Kidney (tissue), 14 donors: ENCODE data around the gene RAN. TPM values are rescaled to one million over a fixed set of nuclear protein-coding genes. Genes with fewer than 3 reads are reported as not detected.

Source experiments
- DNase-seq, 5 donors: peaks; one replicate each; pipeline ENCODE4 v3.0.0-alpha.2; 2013 to 2020
- FAIRE-seq: peaks from 2 replicates; lab custom pipeline; 2012; peaks lifted over from hg19 to GRCh38; lab: Jason Lieb, UNC
- H3K27ac ChIP-seq, 2 donors: one replicate each; pipeline ENCODE4 v1.7.0; 2013; ENCODE audit warnings: low read depth in 2 of 2, low read length in 2 of 2, inconsistent platforms in 1 of 2
- H3K27me3 ChIP-seq: one replicate; pipeline ENCODE4 v1.7.1; 2013; ENCODE audit warnings: low read length, inconsistent platforms; ENCODE audit not compliant: control insufficient read depth, insufficient read depth
- H3K36me3 ChIP-seq, 3 donors: one replicate each; pipeline versions ENCODE4 v1.7.0 to v1.7.1; 2013; ENCODE audit warnings: low read length in 3 of 3, control low read depth in 1 of 3, inconsistent platforms in 1 of 3; ENCODE audit not compliant: insufficient read depth in 3 of 3, control insufficient read depth in 2 of 3
- H3K4me1 ChIP-seq, 3 donors: one replicate each; pipeline versions ENCODE4 v1.7.0 to v1.7.1; 2013; ENCODE audit warnings: low read length in 3 of 3, inconsistent platforms in 1 of 3, low read depth in 1 of 3; ENCODE audit not compliant: control insufficient read depth in 2 of 3, insufficient read depth in 2 of 3
- H3K4me3 ChIP-seq, 3 donors: one replicate each; pipeline versions ENCODE4 v1.7.0 to v1.8.1; 2013; ENCODE audit warnings: low read length in 3 of 3, control low read depth in 1 of 3, inconsistent platforms in 1 of 3
- H3K9ac ChIP-seq, 3 donors: one replicate each; pipeline versions ENCODE4 v1.7.0 to v1.7.1; 2013; ENCODE audit warnings: low read length in 3 of 3, control low read depth in 1 of 3, inconsistent platforms in 1 of 3
- H3K9me3 ChIP-seq, 3 donors: one replicate each; pipeline versions ENCODE4 v1.7.0 to v1.7.1; 2013; ENCODE audit warnings: low read length in 3 of 3, control low read depth in 1 of 3, inconsistent platforms in 1 of 3; ENCODE audit not compliant: control insufficient read depth in 2 of 3, insufficient read depth in 1 of 3
- CTCF ChIP-seq: IDR thresholded peaks from 3 replicates; pipeline ENCODE4 v1.5.1; 2012; ENCODE audit warnings: mild to moderate bottlenecking, moderate library complexity, borderline replicate concordance; ENCODE audit not compliant: insufficient read depth; ENCODE audit errors: extremely low read depth
- intact Hi-C: fragments of 100-400 bp; cut with DNase I; formaldehyde crosslinking; loops from one replicate; pipeline ENCODE4 v1.11.1; 2022
- polyA plus RNA-seq: library from polyadenylated mRNA; stranded (reverse); fragments of 350-450 nt; fragmentation: Illumina TruSeq; extraction: RNeasy Lipid Tissue Mini Kit (QIAGEN cat#74804); gene quantifications from one replicate; pipeline ENCODE4 v1.2.3, GENCODE V29; 2014; ENCODE audit warnings: low read depth, low replicate concordance; ENCODE audit not compliant: insufficient read depth
- total RNA-seq: library from RNA; stranded (reverse); fragmentation: NEBNext Ultra II Directional; extraction: Animal tissue kit (Norgen Biotek cat#: 25700); gene quantifications from one replicate; pipeline ENCODE4 v1.2.1, GENCODE V29; 2021
- donor health status: control.
- donor health status: control.
- donor health status: control.
- donor health status: control.
- donor health status: control.
- donor health status: DM: yes; HTN: yes; CAD: no.
- donor health status: Normal renal cell carcinoma (clear cell type).

Gene RAN
- total and polyA plus RNA-seq, 2 donors from 2014 or later: 369 to 422 TPM

- FAIRE-seq: no peak
- no peak overlapping the region for H3K9ac ChIP-seq
Measured at GRCh38 chr12:130829391-130830245, 42.2 kb upstream of the RAN start.

GRCh38 chr12:130830246-130830551, 41.7 kb upstream of the RAN start:
- H3K4me1 ChIP-seq: peaks cover 0 to 7% (median 4%) of the 10 kb centered on the region in 3 donors
- DNase-seq (no peak), FAIRE-seq (no peak)
- H3K27me3 ChIP-seq: no peaks in the 10 kb centered on the region
- peak overlapping the region in 2 of 3 donors; percentile 1 to 20 for H3K4me3 ChIP-seq
- no peak for TF ChIP-seq CTCF
- no peaks in the 10 kb centered on the region for H3K9me3 ChIP-seq
- no peak overlapping the region for H3K9ac ChIP-seq
- no peaks in the 10 kb centered on the region for H3K36me3 ChIP-seq
- intact Hi-C loops: no loop called here
- H3K27ac ChIP-seq: no peak overlapping the region

More at GRCh38 chr12:130829391-130830245, 42.2 kb upstream of the RAN start:
- H3K4me1 ChIP-seq: peaks cover 0 to 7% (median 4%) of the 10 kb centered on the region in 3 donors
- peak overlapping the region in 1 of 3 donors; percentile 20 for H3K4me3 ChIP-seq
- no peaks in the 10 kb centered on the region for H3K9me3 ChIP-seq
- no peak for TF ChIP-seq CTCF
- H3K36me3 ChIP-seq: no peaks in the 10 kb centered on the region
- no peak overlapping the region for H3K27ac ChIP-seq
- intact Hi-C loops: no loop called here
- H3K27me3 ChIP-seq: no peaks in the 10 kb centered on the region
- no peak for DNase-seq

GRCh38 chr12:130831246-130831645, 40.6 kb upstream of the RAN start:
- no peak for DNase-seq
- Histone ChIP-seq H3K27ac (no peak overlapping the region), H3K4me1 (peaks cover 0 to 7% (median 4%) of the 10 kb centered on the region in 3 donors), H3K27me3 (no peaks in the 10 kb centered on the region), H3K9me3 (no peaks in the 10 kb centered on the region), H3K9ac (no peak overlapping the region), H3K36me3 (no peaks in the 10 kb centered on the region), H3K4me3 (no peak overlapping the region)
- no peak for TF ChIP-seq CTCF
- FAIRE-seq: no peak
- intact Hi-C loops: no loop called here
